B cell (primary cell): ENCODE results near the gene PDCD11. TPM values are rescaled to one million over a fixed set of nuclear protein-coding genes. Genes with fewer than 3 reads are reported as not detected.

ENCODE experiments used
- ATAC-seq: fragments of 200-7000 bp; cut with Tn5 transposase; one replicate; pipeline ENCODE4 v1.10.0; 2021; ENCODE audit warnings: low read depth, mild to moderate bottlenecking, moderate number of reproducible peaks, moderate library complexity
- CTCF ChIA-PET: fragments of 350-600 bp; sonication (Branson Sonifier 250); formaldehyde crosslinking; loops from one replicate; lab custom pipeline; 2021; ENCODE audit warnings: antibody characterized with exemption, inconsistent platforms; lab: Charles Lee
- POLR2A ChIA-PET: fragments of 350-600 bp; sonication (Branson Sonifier 250); formaldehyde crosslinking; loops from one replicate; lab custom pipeline; 2021; ENCODE audit warnings: antibody characterized with exemption; lab: Charles Lee
- DNase-seq: peaks from one replicate; pipeline ENCODE4 v3.0.0; 2013
- H2AFZ ChIP-seq: 2 replicates; pipeline ENCODE4 v1.6.1; 2012; ENCODE audit warnings: mild to moderate bottlenecking, low read depth, low read length; ENCODE audit not compliant: insufficient read depth, poor library complexity, severe bottlenecking
- H3K27ac ChIP-seq, 2 donors: 1 replicate in 1 of 2; 2 replicates in 1 of 2; pipeline ENCODE4 v1.5.1; 2012 to 2013; ENCODE audit warnings: low read length in 2 of 2, mild to moderate bottlenecking in 2 of 2, moderate library complexity in 1 of 2
- H3K27me3 ChIP-seq, 4 experiments: fragments of 200-600 bp in 1 of 4; sonication (generic) in 1 of 4; replicated peaks in 1 of 4; 1 replicate in 2 of 4; 2 replicates in 2 of 4; pipeline versions ENCODE4 v1.6.1 to v1.7.0; 2013 to 2016; ENCODE audit warnings: low read length in 3 of 4, mild to moderate bottlenecking in 2 of 4, mixed read lengths in 1 of 4, moderate library complexity in 1 of 4; ENCODE audit not compliant: insufficient read depth in 4 of 4, control insufficient read depth in 3 of 4; ENCODE audit errors: control extremely low read depth in 1 of 4
- H3K36me3 ChIP-seq, 2 experiments: replicated peaks in 1 of 2; 1 replicate in 1 of 2; 2 replicates in 1 of 2; pipeline versions ENCODE4 v1.6.1 to v1.7.1; 2013; ENCODE audit warnings: low read length in 1 of 2; ENCODE audit not compliant: insufficient read depth in 2 of 2, control insufficient read depth in 1 of 2; ENCODE audit errors: control extremely low read depth in 1 of 2, extremely low read depth in 1 of 2
- H3K4me1 ChIP-seq, 2 donors: fragments of 200-600 bp in 1 of 2; sonication (generic) in 1 of 2; 1 replicate in 1 of 2; 2 replicates in 1 of 2; pipeline versions ENCODE4 v1.5.1 to v1.6.1; 2013 to 2017; ENCODE audit warnings: low read length in 2 of 2; ENCODE audit not compliant: control insufficient read depth in 2 of 2, insufficient read depth in 2 of 2
- H3K4me2 ChIP-seq: replicated peaks from 2 replicates; pipeline ENCODE3; 2012; ENCODE audit warnings: mild to moderate bottlenecking, low read depth, low read length; ENCODE audit not compliant: poor library complexity, severe bottlenecking
- H3K4me3 ChIP-seq, 5 experiments: fragments of 200-600 bp in 1 of 5; sonication (generic) in 1 of 5; 1 replicate in 3 of 5; 2 replicates in 2 of 5; pipeline versions ENCODE4 v1.5.1 to v1.7.0; 2011 to 2016; ENCODE audit warnings: low read length in 4 of 5, mild to moderate bottlenecking in 4 of 5, low read depth in 2 of 5, control low read depth in 1 of 5, moderate library complexity in 1 of 5; ENCODE audit not compliant: insufficient read depth in 1 of 5; ENCODE audit errors: control extremely low read depth in 1 of 5, extremely low read depth in 1 of 5
- H3K79me2 ChIP-seq: fragments of 200-600 bp; sonication (generic); one replicate; pipeline ENCODE4 v1.6.0; 2016; ENCODE audit warnings: low read length; ENCODE audit not compliant: control insufficient read depth, insufficient read depth
- H3K9ac ChIP-seq: fragments of 200-600 bp; sonication (generic); 2 replicates; pipeline ENCODE4 v1.6.1; 2017; ENCODE audit warnings: mild to moderate bottlenecking, low read length, moderate library complexity
- H3K9me3 ChIP-seq, 3 donors: one replicate each; pipeline versions ENCODE4 v1.6.1 to v1.7.1; 2013; ENCODE audit warnings: low read length in 2 of 3; ENCODE audit not compliant: control insufficient read depth in 2 of 3, insufficient read depth in 1 of 3; ENCODE audit errors: control extremely low read depth in 1 of 3
- H4K20me1 ChIP-seq: 2 replicates; pipeline ENCODE4 v1.6.0; 2012; ENCODE audit warnings: mild to moderate bottlenecking, low read length; ENCODE audit not compliant: insufficient read depth, control insufficient read depth, poor library complexity, severe bottlenecking
- H3K27ac Mint-ChIP-seq: one replicate; pipeline ENCODE4 v1.8.0; 2021; ENCODE audit warnings: mixed read lengths
- H3K27me3 Mint-ChIP-seq: one replicate; pipeline ENCODE4 v1.8.0; 2021; ENCODE audit warnings: mixed read lengths
- H3K4me1 Mint-ChIP-seq: one replicate; pipeline ENCODE4 v1.8.0; 2021; ENCODE audit warnings: mixed read lengths
- H3K4me3 Mint-ChIP-seq: one replicate; pipeline ENCODE4 v1.8.0; 2021; ENCODE audit warnings: mixed read lengths
- H3K9me3 Mint-ChIP-seq: one replicate; pipeline ENCODE4 v1.8.0; 2022; ENCODE audit warnings: mixed read lengths; ENCODE audit not compliant: insufficient read depth
- CTCF ChIP-seq: fragments of 200-600 bp; IDR thresholded peaks from one replicate; pipeline ENCODE4 v1.8.0; 2022; ENCODE audit warnings: antibody characterized with exemption, mild to moderate bottlenecking
- EZH2 ChIP-seq: IDR thresholded peaks from 2 replicates; pipeline ENCODE4 v1.6.1; 2012; ENCODE audit warnings: borderline replicate concordance, low read depth, mild to moderate bottlenecking, moderate library complexity, low read length; ENCODE audit not compliant: insufficient read depth, poor library complexity, severe bottlenecking
- WGBS: methylation state at CpG from one replicate; pipeline ENCODE4 v1.1.5; 2013; ENCODE audit warnings: missing lambda C conversion rate; ENCODE audit not compliant: insufficient coverage; 5-methylcytosine and 5-hydroxymethylcytosine counted together
- intact Hi-C: fragments of 100-400 bp; cut with micrococcal nuclease; formaldehyde crosslinking; loops from one replicate; pipeline ENCODE4 v1.10.0; 2022
- polyA plus RNA-seq: library from polyadenylated mRNA; depleted of rRNA; stranded (reverse); fragments of >200 nt; gene quantifications from 2 replicates; pipeline ENCODE4 v1.2.3, GENCODE V29; 2012
- total RNA-seq, 2 donors: library from RNA; stranded (reverse); fragments of 120-200 nt in 1 of 2; gene quantifications; 1 replicate in 1 of 2; 2 replicates in 1 of 2; pipeline versions ENCODE4 v1.2.3 to v1.2.4, GENCODE V29; 2013 to 2022

Gene PDCD11
- total and polyA plus RNA-seq, 2 donors (not counting 1 experiment from before 2014, with no cell fraction given): 15.9 to 42.3 TPM

GRCh38 chr10:103367782-103368518 lies 28.5 kb upstream of the PDCD11 start, which contains the start of gene TAF5:
Gene TAF5 (plus strand): TSS chr10:103367976. CDS start chr10:103367990, 14 bp downstream.
- under 1% methylated on average over 81 of the region's 81 CpGs for WGBS
- peak within 1 kb of the TSS; percentile 84 for H3K4me2 ChIP-seq
- peak within 1 kb of the TSS; percentile 59 to 93 (median 88) for H3K4me3 ChIP-seq
- Mint-ChIP-seq H3K4me1 (peaks cover 10% of the 10 kb centered on the region), H3K27me3 (no peaks in the 10 kb centered on the region), H3K27ac (peak within 1 kb of the TSS; percentile 97), H3K4me3 (peak within 1 kb of the TSS; percentile 98), H3K9me3 (no peaks in the 10 kb centered on the region)
- no peaks in the 10 kb centered on the region for H3K36me3 ChIP-seq
- no peaks in the 10 kb centered on the region for H4K20me1 ChIP-seq
- ChIA-PET CTCF (interaction anchor here (0.8 to 1.3 kb wide), 5 partner anchors 16 to 451 kb away, joined by 3 read pairs; partner anchors contain the start of genes ATP5MK and PDCD11), POLR2A (interaction anchor here (0.5 to 2.0 kb wide), 7 partner anchors 17 to 726 kb away, joined by 3 to 8 read pairs (median 4); partner anchors contain the start of genes ATP5MK, CNNM2, PCGF6 and PDCD11)
- ATAC-seq: peak; percentile 71
- intact Hi-C loops: loop anchor here (1.0 to 10.0 kb wide), 7 partner anchors 17 to 754 kb away; partner anchors contain the start of genes ATP5MK, CNNM2, PCGF6 and PDCD11
- TF ChIP-seq CTCF: no peak
- TF ChIP-seq EZH2: no peak
- peaks cover 3 to 16% of the 10 kb centered on the region in 2 donors for H3K4me1 ChIP-seq
- peak within 1 kb of the TSS; percentile 62 to 81 for H3K27ac ChIP-seq
- H3K9ac ChIP-seq: peak within 1 kb of the TSS; percentile 73
- peak; percentile 95 for DNase-seq
- no peaks in the 10 kb centered on the region for H3K9me3 ChIP-seq
- H3K27me3 ChIP-seq: no peaks in the 10 kb centered on the region
- peaks cover 27% of the 10 kb centered on the region for H3K79me2 ChIP-seq
- peak within 1 kb of the TSS; percentile 97 for H2AFZ ChIP-seq

GRCh38 chr10:103373544-103373943 lies 22.9 kb upstream of the PDCD11 start:
- TF ChIP-seq CTCF (no peak), EZH2 (no peak)
- peaks cover 4% of the 10 kb centered on the region for H3K4me1 Mint-ChIP-seq
- Histone ChIP-seq H3K27me3 (no peaks in the 10 kb centered on the region), H3K4me3 (no peak overlapping the region), H3K79me2 (peaks cover 27% of the 10 kb centered on the region), H3K4me2 (no peak overlapping the region), H4K20me1 (no peaks in the 10 kb centered on the region), H2AFZ (no peak overlapping the region), H3K36me3 (peaks cover 8 to 26% of the 10 kb centered on the region in 2 experiments), H3K9me3 (no peaks in the 10 kb centered on the region), H3K4me1 (peaks cover 0 to 11% of the 10 kb centered on the region in 2 donors), H3K27ac (no peak overlapping the region), H3K9ac (no peak overlapping the region)
- H3K4me3 Mint-ChIP-seq: no peak overlapping the region
- ChIA-PET POLR2A (no interaction called here), CTCF (no interaction called here)
- ATAC-seq: no peak
- H3K27me3 Mint-ChIP-seq: no peaks in the 10 kb centered on the region
- intact Hi-C loops: no loop called here
- no peaks in the 10 kb centered on the region for H3K9me3 Mint-ChIP-seq
- no peak for DNase-seq
- no peak overlapping the region for H3K27ac Mint-ChIP-seq
- 57% methylated on average over 1 of the region's 3 CpGs for WGBS
